OCI-LY7 (cell line): ENCODE results near the gene SLC25A2. TPM values are rescaled to one million over a fixed set of nuclear protein-coding genes. Genes with fewer than 3 reads are reported as not detected.

Experiments used
- BruUV-seq: library from RNA; stranded (reverse); fragments of 400-500 nt; replicated peaks from 2 replicates; lab custom pipeline; 2021; lab: Mats Ljungman, UMichigan
- CTCF ChIA-PET: fragments of 300-600 bp; sonication (Branson Sonifier 250); formaldehyde crosslinking; loops from one replicate; lab custom pipeline; 2022; ENCODE audit warnings: antibody characterized with exemption; ENCODE audit not compliant: unreplicated experiment; lab: Charles Lee
- POLR2A ChIA-PET: fragments of 300-600 bp; sonication (Branson Sonifier 250); formaldehyde crosslinking; loops from one replicate; lab custom pipeline; 2022; ENCODE audit warnings: antibody characterized with exemption; lab: Charles Lee
- DNase-seq: peaks from one replicate; pipeline ENCODE4 v3.0.0-alpha.2; 2015; ENCODE audit warnings: low spot score
- H2AFZ ChIP-seq: fragments of 200-600 bp; sonication (generic), shearing (Covaris generic); 2 replicates; pipeline ENCODE4 v1.6.1; 2014; ENCODE audit warnings: mild to moderate bottlenecking, antibody characterized with exemption, low read length, moderate library complexity
- H3K27ac ChIP-seq: fragments of 200-600 bp; sonication (generic); 2 replicates; pipeline ENCODE4 v1.5.1; 2014; ENCODE audit warnings: mixed run types, low read depth, mild to moderate bottlenecking, moderate library complexity, low read length, inconsistent platforms; ENCODE audit not compliant: poor library complexity, severe bottlenecking
- H3K36me3 ChIP-seq: fragments of 200-600 bp; sonication (generic); 2 replicates; pipeline ENCODE4 v1.6.1; 2014; ENCODE audit warnings: mild to moderate bottlenecking, antibody characterized with exemption, low read length, moderate library complexity, mixed read lengths; ENCODE audit not compliant: insufficient read depth
- H3K4me1 ChIP-seq: fragments of 200-600 bp; sonication (generic); 2 replicates; pipeline ENCODE4 v1.5.1; 2014; ENCODE audit warnings: mild to moderate bottlenecking, low read length; ENCODE audit not compliant: insufficient read depth, poor library complexity, severe bottlenecking
- H3K4me2 ChIP-seq: fragments of 200-600 bp; sonication (generic); 2 replicates; pipeline ENCODE4 v1.6.1; 2014; ENCODE audit warnings: mild to moderate bottlenecking, low read length
- H3K4me3 ChIP-seq: fragments of 200-600 bp; sonication (generic); 2 replicates; pipeline ENCODE4 v1.5.1; 2014; ENCODE audit warnings: mild to moderate bottlenecking, low read depth, low read length; ENCODE audit not compliant: poor library complexity, severe bottlenecking
- H3K79me2 ChIP-seq: fragments of 200-600 bp; sonication (generic); 2 replicates; pipeline ENCODE4 v1.6.1; 2016; ENCODE audit warnings: low read depth, mild to moderate bottlenecking, low read length, moderate library complexity, mixed read lengths; ENCODE audit not compliant: insufficient read depth
- H3K9me2 ChIP-seq: fragments of 200-600 bp; sonication (generic); 2 replicates; pipeline ENCODE4 v1.6.1; 2016; ENCODE audit warnings: mild to moderate bottlenecking, low read length, mixed read lengths; ENCODE audit not compliant: insufficient read depth
- H3K9me3 ChIP-seq: fragments of 200-600 bp; sonication (generic); 2 replicates; pipeline ENCODE4 v1.6.1; 2014; ENCODE audit warnings: mild to moderate bottlenecking, mixed run types, low read length, mixed read lengths
- H4K20me1 ChIP-seq: fragments of 200-600 bp; sonication (generic); 2 replicates; pipeline ENCODE4 v1.6.1; 2014; ENCODE audit warnings: mild to moderate bottlenecking, antibody characterized with exemption, low read length, moderate library complexity, mixed read lengths; ENCODE audit not compliant: insufficient read depth
- EZH2phosphoT487 ChIP-seq: fragments of 200-600 bp; sonication (generic); IDR thresholded peaks from 2 replicates; pipeline ENCODE4 v1.6.1; 2018; ENCODE audit warnings: low read depth, borderline replicate concordance, mild to moderate bottlenecking, mixed run types, antibody characterized with exemption, low read length, moderate library complexity, mixed read lengths
- intact Hi-C: fragments of 100-400 bp; cut with micrococcal nuclease; formaldehyde crosslinking; loops from one replicate; pipeline ENCODE4 v1.10.0; 2022; ENCODE audit not compliant: unreplicated experiment
- total RNA-seq, 2 experiments: library from RNA; depleted of rRNA in 1 of 2; stranded (reverse); fragments of >200 nt in 1 of 2; shearing (Covaris generic) in 1 of 2; gene quantifications; 2 replicates each; pipeline ENCODE4 v1.2.3, GENCODE V29; 2014 to 2022
- TF ChIP-seq, protein P1 (sequence below): fragments of 200-600 bp; sonication (generic); conservative IDR thresholded peaks from 2 replicates; pipeline ENCODE4 v1.5.1; 2014; ENCODE audit warnings: mild to moderate bottlenecking, antibody characterized with exemption, low read length, moderate library complexity, mixed read lengths

Gene SLC25A2
- total RNA-seq, 2 experiments from 2014 or later, result 0.16 to 1.6 TPM

DNA sequence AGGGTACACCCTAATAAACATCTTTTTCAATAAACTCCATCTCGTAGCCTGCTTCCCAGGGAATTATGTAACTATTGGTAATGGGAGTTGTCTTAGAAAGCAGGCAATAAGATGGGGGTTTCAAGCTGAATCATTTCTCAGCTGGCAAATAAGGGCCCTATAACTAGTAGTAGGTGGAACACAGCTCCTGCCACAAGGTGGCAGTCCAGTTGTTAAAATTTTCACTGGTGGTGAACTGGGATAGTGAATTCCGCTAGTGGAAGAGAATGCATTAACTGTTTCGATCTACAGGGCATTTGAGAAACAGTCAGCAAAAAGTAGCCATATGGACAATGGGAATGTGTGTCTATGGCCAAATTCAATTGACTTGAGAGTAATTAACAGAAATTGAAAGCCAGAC is 30.9 kb downstream of the SLC25A2 start:
- ChIA-PET POLR2A (no interaction called here), CTCF (no interaction called here)
- DNase-seq, result peak; percentile 23
- no peak overlapping the region for H2AFZ ChIP-seq
- no peak overlapping the region for H3K4me2 ChIP-seq
- no peaks in the 10 kb centered on the region for H3K9me2 ChIP-seq
- BruUV-seq, result no TSS peak
- intact Hi-C loops, result no loop called here
- TF ChIP-seq EZH2phosphoT487, result no peak
- TF ChIP-seq, protein P1, sequence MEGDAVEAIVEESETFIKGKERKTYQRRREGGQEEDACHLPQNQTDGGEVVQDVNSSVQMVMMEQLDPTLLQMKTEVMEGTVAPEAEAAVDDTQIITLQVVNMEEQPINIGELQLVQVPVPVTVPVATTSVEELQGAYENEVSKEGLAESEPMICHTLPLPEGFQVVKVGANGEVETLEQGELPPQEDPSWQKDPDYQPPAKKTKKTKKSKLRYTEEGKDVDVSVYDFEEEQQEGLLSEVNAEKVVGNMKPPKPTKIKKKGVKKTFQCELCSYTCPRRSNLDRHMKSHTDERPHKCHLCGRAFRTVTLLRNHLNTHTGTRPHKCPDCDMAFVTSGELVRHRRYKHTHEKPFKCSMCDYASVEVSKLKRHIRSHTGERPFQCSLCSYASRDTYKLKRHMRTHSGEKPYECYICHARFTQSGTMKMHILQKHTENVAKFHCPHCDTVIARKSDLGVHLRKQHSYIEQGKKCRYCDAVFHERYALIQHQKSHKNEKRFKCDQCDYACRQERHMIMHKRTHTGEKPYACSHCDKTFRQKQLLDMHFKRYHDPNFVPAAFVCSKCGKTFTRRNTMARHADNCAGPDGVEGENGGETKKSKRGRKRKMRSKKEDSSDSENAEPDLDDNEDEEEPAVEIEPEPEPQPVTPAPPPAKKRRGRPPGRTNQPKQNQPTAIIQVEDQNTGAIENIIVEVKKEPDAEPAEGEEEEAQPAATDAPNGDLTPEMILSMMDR, result peak; percentile 77
- H3K9me3 ChIP-seq, result 0 out of 2 replicates have a peak, but pooled peaks cover 3% of the 10 kb centered on the region
- no peaks in the 10 kb centered on the region for H3K79me2 ChIP-seq
- no peaks in the 10 kb centered on the region for H4K20me1 ChIP-seq
- H3K4me1 ChIP-seq, result no peaks in the 10 kb centered on the region
- no peak overlapping the region for H3K27ac ChIP-seq
- H3K36me3 ChIP-seq, result no peaks in the 10 kb centered on the region
- no peak overlapping the region for H3K4me3 ChIP-seq

DNA sequence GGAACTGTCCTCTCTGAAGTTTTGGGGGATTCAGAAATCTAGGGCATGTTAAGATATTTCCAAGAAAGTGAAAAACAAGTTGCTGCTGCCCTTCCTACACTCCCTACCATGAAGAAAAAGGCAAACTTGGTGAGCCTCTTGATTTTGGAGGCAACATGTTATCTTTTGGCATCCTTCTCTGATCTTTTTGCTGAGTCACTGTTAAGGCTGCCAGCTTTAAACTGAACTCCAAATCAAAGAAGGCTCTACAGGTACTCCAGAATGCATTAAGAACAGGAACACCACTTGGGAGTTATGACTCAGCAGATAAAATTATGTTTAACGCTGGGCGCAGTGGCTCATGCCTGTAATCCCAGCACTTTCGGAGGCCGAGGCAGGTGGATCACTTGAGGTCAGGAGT is 34.7 kb downstream of the SLC25A2 start:
- no peak for DNase-seq
- no peaks in the 10 kb centered on the region for H3K79me2 ChIP-seq
- H3K4me3 ChIP-seq, result no peak overlapping the region
- H3K9me2 ChIP-seq, result no peaks in the 10 kb centered on the region
- no peaks in the 10 kb centered on the region for H4K20me1 ChIP-seq
- ChIA-PET CTCF (no interaction called here), POLR2A (interaction anchor here (0.6 to 0.7 kb wide), 3 partner anchors 13 to 774 kb away, joined by 3 read pairs; partner anchors contain the start of gene PCDHGB4)
- H2AFZ ChIP-seq, result no peak overlapping the region
- 0 out of 2 replicates have a peak, but pooled peaks cover 3% of the 10 kb centered on the region for H3K9me3 ChIP-seq
- H3K4me2 ChIP-seq, result no peak overlapping the region
- no peaks in the 10 kb centered on the region for H3K36me3 ChIP-seq
- H3K4me1 ChIP-seq, result no peaks in the 10 kb centered on the region
- H3K27ac ChIP-seq, result no peak overlapping the region
- BruUV-seq, result no TSS peak
- TF ChIP-seq, protein P1, result no peak
- TF ChIP-seq EZH2phosphoT487, result no peak
- intact Hi-C loops, result no loop called here

DNA sequence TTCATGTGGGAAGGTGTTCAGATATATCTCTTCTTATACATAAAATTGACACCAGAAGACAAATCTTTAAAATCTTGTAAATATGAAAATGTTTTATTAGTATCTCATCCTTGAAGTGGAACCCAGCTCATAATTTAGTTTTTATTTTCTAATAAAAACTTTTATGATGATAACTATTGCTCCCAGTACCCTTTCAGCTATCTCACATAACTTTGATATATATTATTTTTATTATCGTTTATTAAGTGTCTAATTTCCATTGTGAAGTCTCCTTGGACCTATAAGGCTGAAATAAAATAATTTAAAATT is 42.7 kb downstream of the SLC25A2 start:
- CTCF ChIA-PET, result no interaction called here
- no peaks in the 10 kb centered on the region for H4K20me1 ChIP-seq
- no TSS peak for BruUV-seq
- peaks cover 34% of the 10 kb centered on the region for H3K9me3 ChIP-seq
- no peaks in the 10 kb centered on the region for H3K4me1 ChIP-seq
- H3K4me3 ChIP-seq, result no peak overlapping the region
- POLR2A ChIA-PET, result no interaction called here
- intact Hi-C loops, result no loop called here
- H2AFZ ChIP-seq, result no peak overlapping the region
- no peaks in the 10 kb centered on the region for H3K9me2 ChIP-seq
- no peak for DNase-seq
- no peak for TF ChIP-seq EZH2phosphoT487
- TF ChIP-seq, protein P1, result no peak
- H3K27ac ChIP-seq, result no peak overlapping the region
- H3K4me2 ChIP-seq, result no peak overlapping the region
- no peaks in the 10 kb centered on the region for H3K79me2 ChIP-seq
- no peaks in the 10 kb centered on the region for H3K36me3 ChIP-seq
